HG03342 (cell line): ENCODE data around the gene AASDH.

Experiments used
- ATAC-seq: cut with Tn5 transposase; IDR thresholded peaks from one replicate; pipeline ENCODE4 v1.9.1; 2021; ENCODE audit warnings: mild to moderate bottlenecking, moderate library complexity; ENCODE audit not compliant: unreplicated experiment

AASDH gene

GRCh38 chr4:56288663-56289062 lies 98.6 kb downstream of the AASDH start:
- no peak for ATAC-seq
